IMR-90 (cell line): ENCODE data around the gene CPED1. TPM values are rescaled to one million over a fixed set of nuclear protein-coding genes. Genes with fewer than 3 reads are reported as not detected.

Experiments used
- ATAC-seq: fragments of 200-7000 bp; cut with Tn5 transposase; 2 replicates; pipeline ENCODE4 v1.9.1; 2020; ENCODE audit warnings: low read depth, mild to moderate bottlenecking, moderate library complexity
- BruUV-seq: library from RNA; stranded (reverse); fragments of 400-500 nt; replicated peaks from 2 replicates; lab custom pipeline; 2021; lab: Mats Ljungman, UMichigan
- CTCF ChIA-PET: fragments of 300-600 bp; formaldehyde crosslinking; extraction: SDS; loops from one replicate; lab custom pipeline; 2021; ENCODE audit warnings: antibody characterized with exemption; lab: Yijun Ruan, JAX
- POLR2A ChIA-PET: fragments of 300-600 bp; sonication (Branson Sonifier 250); formaldehyde crosslinking; loops from one replicate; lab custom pipeline; 2022; ENCODE audit warnings: antibody characterized with exemption; ENCODE audit not compliant: unreplicated experiment; lab: Charles Lee
- DNase-seq: peaks from one replicate; pipeline ENCODE4 v3.0.0; 2013
- H2AFZ ChIP-seq: replicated peaks from 2 replicates; pipeline ENCODE3; 2013; ENCODE audit warnings: low read length, mild to moderate bottlenecking; ENCODE audit not compliant: poor library complexity
- H2AK5ac ChIP-seq: 2 replicates; pipeline ENCODE4 v1.6.1; 2013; ENCODE audit warnings: low read depth, low read length, inconsistent platforms
- H2AK9ac ChIP-seq: replicated peaks from 2 replicates; pipeline ENCODE3; 2013; ENCODE audit warnings: mild to moderate bottlenecking, low read depth, low read length, moderate library complexity; ENCODE audit not compliant: poor library complexity
- H2BK120ac ChIP-seq: 2 replicates; pipeline ENCODE4 v1.6.1; 2013; ENCODE audit warnings: low read depth, low read length, inconsistent platforms
- H2BK15ac ChIP-seq: 3 replicates; pipeline ENCODE4 v1.6.1; 2013; ENCODE audit warnings: low read depth, low read length, inconsistent platforms
- H2BK20ac ChIP-seq: 2 replicates; pipeline ENCODE4 v1.6.1; 2013; ENCODE audit warnings: low read depth, mild to moderate bottlenecking, inconsistent platforms, low read length, moderate library complexity
- H2BK5ac ChIP-seq: 2 replicates; pipeline ENCODE4 v1.6.1; 2013; ENCODE audit warnings: mild to moderate bottlenecking, low read depth, low read length, inconsistent platforms; ENCODE audit not compliant: poor library complexity, severe bottlenecking
- H3K14ac ChIP-seq: replicated peaks from 2 replicates; pipeline ENCODE4 v1.6.1; 2013; ENCODE audit warnings: low read depth, low read length, inconsistent platforms
- H3K18ac ChIP-seq: 2 replicates; pipeline ENCODE4 v1.6.1; 2013; ENCODE audit warnings: low read depth, low read length, control low read depth
- H3K23ac ChIP-seq: 2 replicates; pipeline ENCODE4 v1.6.1; 2013; ENCODE audit warnings: low read depth, low read length, inconsistent platforms
- H3K27ac ChIP-seq: 2 replicates; pipeline ENCODE4 v1.5.1; 2013; ENCODE audit warnings: mild to moderate bottlenecking, control low read depth, low read length; ENCODE audit not compliant: insufficient read depth
- H3K27me3 ChIP-seq: 2 replicates; pipeline ENCODE4 v1.6.1; 2013; ENCODE audit warnings: low read length; ENCODE audit not compliant: control insufficient read depth, insufficient read depth
- H3K36me3 ChIP-seq: 2 replicates; pipeline ENCODE4 v1.6.1; 2013; ENCODE audit warnings: low read length, mixed read lengths; ENCODE audit not compliant: control insufficient read depth, insufficient read depth
- H3K4ac ChIP-seq: 2 replicates; pipeline ENCODE4 v1.6.1; 2013; ENCODE audit warnings: low read depth, low read length, inconsistent platforms
- H3K4me1 ChIP-seq: 2 replicates; pipeline ENCODE4 v1.6.1; 2013; ENCODE audit warnings: low read length, mixed read lengths; ENCODE audit not compliant: control insufficient read depth, insufficient read depth
- H3K4me2 ChIP-seq: 2 replicates; pipeline ENCODE4 v1.6.1; 2013; ENCODE audit warnings: low read depth, mild to moderate bottlenecking, control low read depth, low read length, moderate library complexity
- H3K4me3 ChIP-seq: 2 replicates; pipeline ENCODE4 v1.5.1; 2013; ENCODE audit warnings: low read depth, mild to moderate bottlenecking, control low read depth, low read length, moderate library complexity; ENCODE audit not compliant: insufficient read depth
- H3K56ac ChIP-seq: 2 replicates; pipeline ENCODE4 v1.6.1; 2013; ENCODE audit warnings: low read length, inconsistent platforms; ENCODE audit not compliant: insufficient read depth; ENCODE audit errors: extremely low read depth
- H3K79me1 ChIP-seq, 2 experiments: 2 replicates each; pipeline ENCODE4 v1.6.1; 2013; ENCODE audit warnings: low read length in 2 of 2, inconsistent platforms in 1 of 2, low read depth in 1 of 2
- H3K9ac ChIP-seq: 2 replicates; pipeline ENCODE4 v1.6.1; 2013; ENCODE audit warnings: low read depth, low read length, control low read depth
- H3K9me1 ChIP-seq: 2 replicates; pipeline ENCODE4 v1.6.1; 2013; ENCODE audit warnings: low read length, inconsistent platforms; ENCODE audit not compliant: insufficient read depth
- H3K9me3 ChIP-seq: 2 replicates; pipeline ENCODE4 v1.6.1; 2013; ENCODE audit warnings: low read length; ENCODE audit not compliant: control insufficient read depth, insufficient read depth
- H4K20me1 ChIP-seq: 2 replicates; pipeline ENCODE4 v1.6.1; 2013; ENCODE audit warnings: low read length, inconsistent platforms; ENCODE audit not compliant: insufficient read depth
- H4K5ac ChIP-seq: 2 replicates; pipeline ENCODE4 v1.6.1; 2013; ENCODE audit warnings: mild to moderate bottlenecking, low read depth, low read length, control low read depth
- H4K8ac ChIP-seq, 2 experiments: 2 replicates each; pipeline ENCODE4 v1.6.1; 2013; ENCODE audit warnings: low read depth in 2 of 2, low read length in 2 of 2, control low read depth in 1 of 2, inconsistent platforms in 1 of 2
- H4K91ac ChIP-seq: 2 replicates; pipeline ENCODE4 v1.6.1; 2013; ENCODE audit warnings: low read depth, low read length, inconsistent platforms; ENCODE audit not compliant: insufficient read depth
- BHLHE40 ChIP-seq: fragments of 150-350 bp; IDR thresholded peaks from 2 replicates; pipeline ENCODE4 v1.6.1; 2016; ENCODE audit warnings: mild to moderate bottlenecking, low read depth, low read length
- CEBPB ChIP-seq: IDR thresholded peaks from 2 replicates; pipeline ENCODE4 v1.6.1; 2012; ENCODE audit warnings: low read depth, low read length, improper control_type of control experiment
- CTCF ChIP-seq: conservative IDR thresholded peaks from 2 replicates; pipeline ENCODE4 v1.5.1; 2012; ENCODE audit warnings: mild to moderate bottlenecking, low read depth, low read length, improper control_type of control experiment
- FOS ChIP-seq: fragments of 150-350 bp; IDR thresholded peaks from 2 replicates; pipeline ENCODE4 v1.6.1; 2016; ENCODE audit warnings: low read depth, low read length
- MXI1 ChIP-seq: IDR thresholded peaks from 2 replicates; pipeline ENCODE4 v1.6.1; 2012; ENCODE audit warnings: low read depth, mild to moderate bottlenecking, low read length, moderate library complexity, borderline replicate concordance
- NFE2L2 ChIP-seq: fragments of 150-350 bp; IDR thresholded peaks from 2 replicates; pipeline ENCODE4 v1.6.1; 2016; ENCODE audit warnings: low read depth, mild to moderate bottlenecking, low read length
- POLR2A ChIP-seq: IDR thresholded peaks from 2 replicates; pipeline ENCODE4 v1.6.1; 2012; ENCODE audit warnings: mild to moderate bottlenecking, low read depth, low read length
- SMC3 ChIP-seq: fragments of 150-350 bp; IDR thresholded peaks from 2 replicates; pipeline ENCODE4 v1.6.1; 2016; ENCODE audit warnings: low read depth, mild to moderate bottlenecking, antibody characterized with exemption, low read length, moderate library complexity
- WGBS, 2 experiments: methylation state at CpG; one replicate each; pipeline versions ENCODE4 v1.1.5 to v1.1.7; 2013; ENCODE audit warnings: missing lambda C conversion rate in 2 of 2; ENCODE audit not compliant: insufficient read length in 1 of 2; ENCODE audit errors: extremely low coverage in 2 of 2; 5-methylcytosine and 5-hydroxymethylcytosine counted together
- dilution Hi-C: fragments of 300-500 bp; cut with HindIII; formaldehyde crosslinking; loops from one replicate; pipeline ENCODE4 v1.14.3; 2018; ENCODE audit warnings: low sequenced_read_pairs; ENCODE audit not compliant: unreplicated experiment
- in situ Hi-C: fragments of 300-500 bp; cut with MboI; formaldehyde crosslinking; loops from 3 replicates; pipeline ENCODE4 v1.14.3; 2019; ENCODE audit warnings: low sequenced_read_pairs, inconsistent platforms, mixed read lengths
- intact Hi-C: fragments of 100-400 bp; cut with micrococcal nuclease; formaldehyde crosslinking; loops from 2 replicates; pipeline ENCODE4 v1.10.0; 2022
- polyA plus RNA-seq, 3 experiments: library from polyadenylated mRNA; depleted of rRNA; stranded (reverse); fragments of >200 nt; gene quantifications; 2 replicates each; pipeline ENCODE4 v1.2.3, GENCODE V29; 2012; ENCODE audit warnings: low replicate concordance in 1 of 3
- total RNA-seq: library from RNA; depleted of rRNA; stranded (reverse); fragments of >200 nt; gene quantifications from 2 replicates; pipeline ENCODE4 v1.2.3, GENCODE V29; 2012

The CPED1 gene
- total and polyA plus RNA-seq, 2 of the 4 experiments (the other 2 are of a cell fraction): 31.2 to 96.8 TPM

- POLR2A ChIA-PET: no interaction called here
- Histone ChIP-seq H2BK20ac (peak overlapping the region; percentile 84; the same call in 1 of the 2 replicates), H3K14ac (peak overlapping the region; percentile 79), H3K4me2 (peak overlapping the region; percentile 38; the same call in 1 of the 2 replicates), H3K79me1 (peaks cover 4 to 7% of the 10 kb centered on the region in 2 experiments; a peak in 1 of 4 replicates), H3K9me1 (0 out of 2 replicates have a peak, but pooled peaks cover 3% of the 10 kb centered on the region), H2BK120ac (peak overlapping the region; percentile 32; the same call in 1 of the 2 replicates), H3K27me3 (no peaks in the 10 kb centered on the region), H3K56ac (no peak overlapping the region), H2BK15ac (peak overlapping the region; percentile 65; the same call in 1 of the 3 replicates), H3K4ac (peak overlapping the region; percentile 76), H4K8ac (peak overlapping the region in 1 of 2 experiments; percentile 82; a peak in 2 of 4 replicates), H2AK9ac (no peak overlapping the region), H3K4me1 (peaks cover 3% of the 10 kb centered on the region; the same call in 1 of the 2 replicates), H3K23ac (peak overlapping the region; percentile 2; the same call in 1 of the 2 replicates), H3K9ac (no peak overlapping the region), H4K20me1 (no peaks in the 10 kb centered on the region), H2AFZ (no peak overlapping the region), H4K91ac (peak overlapping the region; percentile 76), H2AK5ac (peak overlapping the region; percentile 94; the same call in 1 of the 2 replicates), H2BK5ac (peak overlapping the region; percentile 87), H3K4me3 (no peak overlapping the region), H3K27ac (no peak overlapping the region), H4K5ac (peak overlapping the region; percentile 75; the same call in 1 of the 2 replicates), H3K36me3 (peaks cover 5% of the 10 kb centered on the region; the same call in 1 of the 2 replicates), H3K9me3 (peaks cover 4% of the 10 kb centered on the region), H3K18ac (peak overlapping the region; percentile 94; the same call in 1 of the 2 replicates)
- ATAC-seq (no peak), DNase-seq (peak; percentile 53)
- WGBS, 2 experiments: 83% methylated on average over 1 of the region's 6 CpGs; no CpG with 5 or more reads in 1 of the 2 experiments
- intact Hi-C loops: no loop called here
- CTCF ChIA-PET: no interaction called here
- TF ChIP-seq CTCF (no peak), FOS (peak; percentile 33; the same call in 1 of the 2 replicates), NFE2L2 (0 out of 2 replicates have a peak, but pooled peaks have one; percentile 21), BHLHE40 (no peak), POLR2A (no peak), SMC3 (no peak), MXI1 (no peak), CEBPB (no peak)
- dilution Hi-C loops: no loop called here
- no TSS peak for BruUV-seq
- in situ Hi-C loops: no loop called here
These were observed 298.5 kb downstream of the CPED1 start for GRCh38 chr7:121286742-121287734.
